ENCODE measurements around the gene TROAP. TPM values are rescaled to one million over a fixed set of nuclear protein-coding genes. Genes with fewer than 3 reads are reported as not detected.
"Not testable (repeated sequence)": the region's sequence is repeated elsewhere in the genome, so short reads cannot be mapped to it uniquely, and the experiment has no call there.

Gene TROAP
- total RNA-seq, 1 donor from 2014 or later = 2.0 TPM

DNA sequence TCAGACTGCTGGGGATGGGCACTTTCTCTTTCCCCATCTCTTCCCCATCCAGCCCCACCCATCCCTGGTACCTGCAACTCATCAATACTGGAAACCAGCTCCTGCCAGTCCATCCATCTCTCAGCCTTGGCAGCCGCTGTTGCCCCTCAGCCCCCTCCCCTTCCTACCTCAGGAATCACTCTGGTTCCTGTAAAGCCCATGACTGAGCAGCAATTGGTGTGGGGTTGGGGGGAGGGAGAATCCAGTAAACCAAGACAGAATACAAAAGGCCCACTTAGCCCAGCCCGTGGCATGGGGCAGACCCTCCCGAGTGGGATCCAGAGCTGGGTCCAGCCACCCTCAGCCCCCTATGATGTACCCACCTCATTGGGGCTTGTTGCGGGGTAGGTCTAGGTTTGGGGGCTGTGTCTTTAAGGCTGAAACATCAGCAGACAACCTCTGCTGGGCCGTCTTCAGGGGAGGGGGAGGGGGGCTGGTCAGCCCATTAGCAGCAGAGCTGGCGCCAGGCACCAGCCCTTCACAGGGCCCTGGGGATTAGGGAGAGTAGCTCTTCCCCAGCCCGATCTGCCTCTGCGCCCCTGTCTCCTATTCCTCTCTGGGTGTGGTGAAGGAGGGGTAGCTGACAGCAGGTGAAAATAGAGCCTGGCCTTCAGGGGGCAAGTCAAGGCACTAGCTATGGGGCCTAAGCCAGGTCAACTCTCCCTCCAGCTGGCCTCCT is 28.8 kb upstream of the TROAP start:
- DNase-seq (ENCODE audit: low spot score) = no peak

DNA sequence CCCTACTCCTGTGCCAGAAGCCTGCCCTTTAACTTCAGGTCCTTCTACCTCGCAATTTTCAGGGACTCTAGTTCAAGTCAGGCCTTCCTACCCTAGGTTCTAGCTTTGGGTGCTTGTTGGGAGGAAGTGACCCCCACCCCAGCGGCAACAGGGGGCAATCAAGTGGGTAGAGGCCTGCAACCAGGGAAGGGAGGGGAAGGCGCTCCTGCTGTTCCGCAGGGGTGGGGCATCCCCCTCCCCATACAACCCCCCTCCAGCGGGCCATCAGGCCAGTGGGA is 28.3 kb upstream of the TROAP start:
- DNase-seq (ENCODE audit: low spot score) = no peak

DNA sequence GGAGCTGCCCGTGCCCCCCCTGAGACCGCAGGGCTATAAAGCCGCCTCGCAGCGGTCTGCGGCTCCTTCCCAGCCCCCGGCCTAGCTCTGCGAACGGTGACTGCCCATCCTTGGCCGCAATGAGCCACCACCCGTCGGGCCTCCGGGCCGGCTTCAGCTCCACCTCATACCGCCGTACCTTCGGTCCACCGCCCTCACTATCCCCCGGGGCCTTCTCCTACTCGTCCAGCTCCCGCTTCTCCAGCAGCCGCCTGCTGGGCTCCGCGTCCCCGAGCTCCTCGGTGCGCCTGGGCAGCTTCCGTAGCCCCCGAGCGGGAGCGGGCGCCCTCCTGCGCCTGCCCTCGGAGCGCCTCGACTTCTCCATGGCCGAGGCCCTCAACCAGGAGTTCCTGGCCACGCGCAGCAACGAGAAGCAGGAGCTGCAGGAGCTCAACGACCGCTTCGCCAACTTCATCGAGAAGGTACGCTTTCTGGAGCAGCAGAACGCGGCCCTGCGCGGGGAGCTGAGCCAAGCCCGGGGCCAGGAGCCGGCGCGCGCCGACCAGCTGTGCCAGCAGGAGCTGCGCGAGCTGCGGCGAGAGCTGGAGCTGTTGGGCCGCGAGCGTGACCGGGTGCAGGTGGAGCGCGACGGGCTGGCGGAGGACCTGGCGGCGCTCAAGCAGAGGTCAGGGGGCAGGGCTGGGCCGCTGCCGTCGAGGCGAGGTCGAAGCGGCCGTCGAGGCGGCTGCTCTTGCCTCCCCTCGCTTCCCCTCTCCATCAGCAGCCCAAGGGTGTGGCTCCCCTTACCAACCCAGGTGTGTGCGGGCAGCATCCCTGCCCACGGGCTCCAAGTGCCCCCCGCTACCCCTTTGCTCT is 27.7 kb upstream of the TROAP start, which contains the start of gene PRPH:
TSS of gene PRPH (plus strand) at position 66 of the 855 bp plus-strand sequence. CDS start at position 120, 54 bp downstream.
- DNase-seq (ENCODE audit: low spot score) = no peak

DNA sequence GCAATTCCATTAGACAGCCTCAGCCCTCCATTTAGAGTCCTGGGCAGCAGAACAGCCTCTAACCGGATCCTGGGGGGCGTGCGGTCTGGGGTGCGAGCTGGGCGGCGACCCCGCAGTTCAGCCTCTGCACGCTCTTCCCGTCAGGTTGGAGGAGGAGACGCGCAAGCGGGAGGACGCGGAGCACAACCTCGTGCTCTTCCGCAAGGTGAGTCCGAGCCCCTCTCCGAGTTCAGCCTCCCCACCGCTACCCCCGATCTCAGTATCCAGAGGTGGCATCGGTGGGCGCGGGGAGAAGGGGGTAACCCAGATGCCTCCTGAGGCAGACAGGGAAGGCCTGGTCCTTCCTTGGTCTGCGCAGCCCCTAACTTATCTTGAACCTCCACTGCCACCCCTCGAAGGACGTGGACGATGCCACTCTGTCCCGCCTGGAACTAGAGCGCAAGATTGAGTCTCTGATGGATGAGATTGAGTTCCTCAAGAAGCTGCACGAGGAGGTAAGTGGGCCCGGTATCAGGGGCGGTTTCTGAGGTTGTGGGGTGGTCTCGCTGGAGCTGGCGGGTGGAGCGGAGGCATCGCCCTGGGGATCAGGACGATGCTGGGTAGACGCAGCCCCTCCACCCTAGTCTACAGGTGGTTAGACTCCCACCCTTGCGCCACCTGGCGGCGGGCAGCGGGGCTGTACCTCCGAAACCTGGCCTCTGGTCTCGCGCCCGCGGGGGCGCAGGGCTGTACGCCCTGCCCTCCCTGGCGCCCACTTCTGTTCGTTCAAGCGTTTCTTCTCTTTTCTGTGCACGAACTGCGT is 26.8 kb upstream of the TROAP start:
- no peak for DNase-seq (ENCODE audit: low spot score)

DNA sequence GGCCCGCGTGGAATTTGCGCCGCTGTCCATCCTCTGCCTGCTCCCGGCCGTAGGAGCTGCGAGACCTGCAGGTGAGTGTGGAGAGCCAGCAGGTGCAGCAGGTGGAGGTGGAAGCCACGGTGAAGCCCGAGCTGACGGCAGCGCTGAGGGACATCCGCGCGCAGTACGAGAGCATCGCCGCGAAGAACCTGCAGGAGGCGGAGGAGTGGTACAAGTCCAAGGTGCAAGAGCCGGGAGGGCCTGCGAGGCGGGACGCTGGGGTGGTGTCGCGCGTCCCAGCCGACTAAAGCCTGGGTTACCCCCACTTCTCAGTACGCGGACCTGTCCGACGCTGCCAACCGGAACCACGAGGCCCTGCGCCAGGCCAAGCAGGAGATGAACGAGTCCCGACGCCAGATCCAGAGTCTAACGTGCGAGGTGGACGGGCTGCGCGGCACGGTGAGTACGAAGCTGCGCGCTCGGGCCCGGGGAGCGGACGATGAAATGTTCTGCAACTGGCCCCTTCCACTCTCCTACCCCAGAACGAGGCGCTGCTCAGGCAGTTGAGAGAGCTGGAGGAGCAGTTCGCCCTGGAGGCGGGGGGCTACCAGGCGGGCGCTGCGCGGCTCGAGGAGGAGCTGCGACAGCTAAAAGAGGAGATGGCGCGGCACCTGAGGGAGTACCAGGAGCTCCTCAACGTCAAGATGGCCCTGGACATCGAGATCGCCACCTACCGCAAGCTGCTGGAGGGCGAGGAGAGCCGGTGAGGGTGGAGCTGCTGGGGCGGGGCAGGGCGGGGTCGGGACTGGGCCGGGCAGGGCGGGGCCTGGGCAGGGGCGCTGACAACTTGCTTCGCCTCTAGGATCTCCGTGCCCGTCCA is 26.0 kb upstream of the TROAP start:
- no peak for DNase-seq (ENCODE audit: low spot score)

DNA sequence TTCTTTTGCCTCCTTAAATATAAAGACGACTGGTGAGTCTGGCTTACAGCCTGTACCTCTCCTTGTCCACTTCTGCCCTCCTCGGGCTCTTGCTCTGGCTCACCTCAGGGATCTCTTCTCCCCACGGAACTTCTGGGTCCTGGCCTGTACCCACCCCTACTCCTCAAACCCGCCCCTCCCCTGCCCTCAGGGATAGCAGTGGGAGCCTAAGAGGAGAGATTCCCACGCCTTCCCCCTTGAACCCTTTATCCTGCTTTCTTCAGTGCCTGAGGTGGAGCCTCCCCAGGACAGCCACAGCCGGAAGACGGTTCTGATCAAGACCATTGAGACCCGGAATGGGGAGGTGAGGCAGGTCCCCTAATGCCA is 25.4 kb upstream of the TROAP start:
- no peak for DNase-seq (ENCODE audit: low spot score)

DNA sequence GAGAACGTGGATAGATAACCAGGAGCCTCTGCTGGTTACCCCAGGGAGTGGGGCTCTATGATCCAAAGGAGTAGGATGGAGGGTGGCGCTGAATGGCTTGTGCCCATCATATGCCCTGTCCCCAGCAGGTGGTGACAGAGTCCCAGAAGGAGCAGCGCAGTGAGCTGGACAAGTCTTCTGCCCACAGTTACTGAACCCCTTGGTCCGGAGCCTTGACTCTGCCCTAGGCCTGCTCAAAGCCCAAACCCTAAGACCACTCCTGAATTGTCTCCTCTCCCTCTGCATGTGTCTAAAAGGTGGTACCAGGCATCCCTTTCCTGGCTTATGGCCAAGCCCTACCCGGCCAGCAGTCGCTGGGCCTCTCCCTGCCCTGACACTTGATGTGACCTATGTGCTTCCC is 24.9 kb upstream of the TROAP start:
- no peak for DNase-seq (ENCODE audit: low spot score)

DNA sequence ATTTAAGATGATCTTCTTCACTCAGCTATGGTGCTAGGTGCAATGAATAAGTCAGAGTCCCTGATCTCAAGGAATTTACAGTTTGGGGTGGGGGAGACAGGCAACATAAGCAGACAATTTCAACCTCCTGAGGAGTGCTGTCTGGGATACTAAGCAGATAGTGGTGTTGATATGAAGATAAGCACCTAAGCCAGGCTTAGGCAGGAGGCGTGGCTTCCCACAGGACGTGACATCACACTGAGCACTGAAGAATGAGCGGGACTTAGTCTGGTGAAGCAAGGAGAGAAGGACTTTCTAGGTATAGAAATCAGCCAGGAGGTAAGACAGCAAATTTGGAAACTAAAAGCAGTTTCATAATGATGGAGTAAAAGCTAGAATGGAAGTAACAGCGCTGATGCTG is 21.3 kb upstream of the TROAP start:
- no peak for DNase-seq (ENCODE audit: low spot score)

DNA sequence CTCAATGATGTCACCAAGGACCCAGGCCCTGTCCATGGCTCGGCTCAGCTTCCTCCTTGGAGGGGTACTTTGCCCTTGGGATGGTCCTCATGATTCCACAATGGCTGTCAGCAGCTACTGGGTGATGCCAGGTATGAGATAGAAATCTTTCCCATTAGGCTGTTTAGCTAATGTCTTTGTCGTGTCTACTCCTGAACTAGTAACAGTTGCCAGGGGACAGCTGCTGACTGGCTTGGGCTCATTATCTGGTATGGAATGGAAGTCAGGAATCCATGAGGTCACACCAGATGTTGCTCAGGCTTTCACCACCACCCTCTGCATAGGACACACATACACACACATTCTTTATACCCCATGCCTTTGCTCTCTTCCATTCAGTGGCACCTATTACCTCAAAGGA is 18.9 kb upstream of the TROAP start:
- DNase-seq (ENCODE audit: low spot score) = no peak

DNA sequence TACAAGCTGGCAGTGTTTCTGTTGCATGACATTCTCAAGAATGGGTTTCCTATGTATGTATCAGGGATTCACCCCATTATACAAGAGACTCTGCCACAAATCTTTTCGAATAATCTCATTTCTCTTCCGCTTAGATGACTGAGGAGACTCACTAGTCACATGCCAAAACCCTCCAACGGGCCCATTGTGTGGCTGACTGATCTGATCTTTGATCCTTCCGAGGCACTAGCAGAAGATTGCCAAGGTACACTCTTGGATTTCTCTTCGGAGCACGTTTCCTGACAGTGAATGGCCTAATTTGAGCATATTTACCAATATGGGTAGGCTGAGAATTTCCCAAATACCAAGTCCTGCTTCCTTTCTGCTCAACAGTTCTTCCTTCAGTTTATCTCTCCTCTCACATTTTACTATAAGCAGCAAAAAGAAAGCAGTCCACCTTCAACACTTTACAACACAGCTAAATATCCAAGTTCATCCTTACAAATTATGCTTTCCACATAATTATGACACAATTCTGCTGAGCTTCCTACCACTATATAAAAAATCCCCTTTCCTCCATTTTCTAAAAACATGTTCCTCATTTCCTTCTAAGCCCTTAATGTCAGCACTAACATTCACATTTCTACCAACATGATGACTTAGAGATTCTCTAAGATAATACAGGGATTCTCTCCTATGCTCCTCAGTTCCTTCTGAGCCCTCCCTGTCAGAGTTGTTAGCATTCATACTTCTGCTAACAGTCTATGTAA is 17.1 kb upstream of the TROAP start:
- no peak for DNase-seq (ENCODE audit: low spot score)

DNA sequence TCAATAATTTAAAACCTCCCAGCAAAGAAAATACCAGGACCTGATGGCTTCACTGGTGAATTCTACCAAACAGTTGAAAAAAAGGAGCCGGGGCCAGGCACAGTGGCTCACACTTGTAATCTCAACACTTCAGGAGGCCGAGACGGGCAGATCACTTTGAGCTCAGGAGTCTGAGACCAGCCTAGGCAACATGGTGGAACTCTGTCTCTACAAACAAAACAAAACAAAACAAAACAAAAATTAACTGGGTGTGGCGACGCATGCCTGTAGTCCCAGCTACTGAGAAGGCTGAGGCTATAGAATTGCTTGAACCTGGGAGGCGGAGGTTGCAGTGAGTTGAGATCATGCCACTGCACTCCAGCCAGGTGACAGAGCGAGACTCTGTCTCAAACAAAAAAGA is 13.7 kb upstream of the TROAP start:
- DNase-seq (ENCODE audit: low spot score) = no peak

DNA sequence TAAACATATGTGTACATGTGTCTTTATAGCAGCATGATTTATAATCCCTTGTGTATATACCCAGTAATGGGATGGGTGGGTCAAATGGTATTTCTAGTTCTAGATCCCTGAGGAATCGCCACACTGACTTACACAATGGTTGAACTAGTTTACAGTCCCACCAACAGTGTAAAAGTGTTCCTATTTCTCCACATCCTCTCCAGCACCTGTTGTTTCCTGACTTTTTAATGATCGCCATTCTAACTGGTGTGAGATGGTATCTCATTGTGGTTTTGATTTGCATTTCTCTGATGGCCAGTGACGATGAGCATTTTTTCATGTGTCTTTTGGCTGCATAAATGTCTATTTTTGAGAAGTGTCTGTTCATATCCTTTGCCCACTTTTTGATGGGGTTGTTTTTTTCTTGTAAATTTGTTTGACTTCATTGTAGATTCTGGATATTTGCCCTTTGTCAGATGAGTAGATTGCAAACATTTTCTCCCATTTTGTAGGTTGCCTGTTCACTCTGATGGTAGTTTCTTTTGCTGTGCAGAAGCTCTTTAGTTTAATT is 12.5 kb upstream of the TROAP start:
- not testable (repeated sequence) for DNase-seq (ENCODE audit: low spot score)

DNA sequence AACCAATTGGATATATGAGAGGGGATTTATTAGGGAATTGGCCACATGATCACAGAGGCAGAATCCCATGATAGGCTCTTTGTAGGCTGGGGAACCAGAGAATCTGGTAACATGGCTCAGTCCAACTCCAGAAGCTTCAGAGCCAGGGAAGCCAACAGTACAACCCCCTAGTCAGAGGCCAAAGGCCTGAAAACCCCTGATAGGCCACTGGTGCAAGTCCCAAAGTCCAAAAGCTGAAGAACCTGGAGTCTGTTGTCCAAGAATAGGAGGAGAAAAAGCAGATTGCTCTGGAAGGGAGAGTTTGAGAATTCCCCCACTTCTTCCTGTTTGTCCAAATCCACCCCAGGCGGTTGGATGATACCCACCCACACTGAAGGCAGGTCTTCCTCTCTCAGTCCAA is 8.2 kb upstream of the TROAP start:
- no peak for DNase-seq (ENCODE audit: low spot score)

DNA sequence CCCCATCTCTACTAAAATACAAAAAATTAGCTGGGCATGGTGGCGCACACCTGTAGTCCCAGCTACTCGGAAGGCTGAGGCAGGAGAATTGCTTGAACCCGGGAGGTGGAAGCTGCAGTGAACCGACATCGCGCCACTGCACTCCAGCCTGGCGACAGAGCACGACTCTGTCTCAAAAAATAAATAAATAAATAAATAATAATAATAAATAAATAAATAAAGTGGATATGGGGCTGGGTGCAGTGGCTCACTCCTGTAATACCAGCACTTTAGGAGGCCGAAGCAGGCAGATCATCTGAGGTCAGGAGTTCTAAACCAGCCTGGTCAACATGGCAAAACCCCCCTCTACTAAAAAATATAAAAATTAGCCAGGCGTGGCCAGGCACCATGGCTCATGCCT is 5.9 kb upstream of the TROAP start:
- not testable (repeated sequence) for DNase-seq (ENCODE audit: low spot score)

DNA sequence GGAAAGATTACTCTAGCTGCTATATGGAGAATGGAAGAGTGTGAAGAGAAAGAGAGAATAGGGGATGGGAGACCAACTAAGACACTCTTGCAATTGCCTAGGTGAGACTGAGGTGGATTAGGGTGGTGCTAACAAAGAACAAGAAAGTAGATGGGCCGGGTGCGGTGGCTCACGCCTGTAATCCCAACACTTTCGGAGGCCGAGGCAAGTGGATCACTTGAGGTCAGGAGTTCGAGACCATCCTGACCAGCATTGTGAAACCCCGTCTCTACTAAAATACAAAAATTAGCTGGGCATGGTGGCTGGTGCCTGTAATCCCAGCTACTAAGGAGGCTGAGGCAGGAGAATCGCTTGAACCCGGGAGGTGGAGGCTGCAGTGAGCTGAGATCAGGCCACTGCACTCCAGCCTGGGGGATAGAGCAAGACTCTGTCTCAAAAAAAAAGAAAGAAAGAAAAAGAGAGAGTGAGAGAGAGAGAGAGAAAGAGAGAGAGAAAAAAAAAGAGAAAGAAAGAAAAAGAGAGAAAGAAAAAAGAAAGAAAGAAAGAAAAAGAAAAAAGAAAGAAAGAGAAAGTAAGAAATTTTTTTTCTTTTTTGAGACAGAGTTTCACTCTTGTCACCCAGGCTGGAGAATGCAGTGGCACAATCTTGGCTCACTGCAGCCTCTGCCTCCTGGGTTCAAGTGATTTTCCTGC is 2.5 kb upstream of the TROAP start:
- DNase-seq (ENCODE audit: low spot score) = not testable (repeated sequence)

DNA sequence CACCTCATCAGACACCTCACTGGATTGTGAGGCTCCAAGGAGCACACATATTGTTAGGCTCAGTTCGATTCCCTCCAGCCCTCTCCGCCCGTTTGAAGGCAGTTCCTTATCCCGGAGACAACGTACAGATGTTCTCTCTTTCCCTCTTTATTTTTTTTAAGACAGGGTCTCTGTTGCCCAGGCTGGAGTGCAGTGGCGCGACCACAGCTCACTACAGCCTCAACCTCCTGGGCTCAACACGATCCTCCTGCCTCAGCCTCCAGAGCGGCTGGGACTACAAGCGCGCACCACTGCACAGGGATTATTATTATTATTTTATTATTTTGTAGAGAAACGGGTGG is 718 bp upstream of the TROAP start:
- no peak for DNase-seq (ENCODE audit: low spot score)

DNA sequence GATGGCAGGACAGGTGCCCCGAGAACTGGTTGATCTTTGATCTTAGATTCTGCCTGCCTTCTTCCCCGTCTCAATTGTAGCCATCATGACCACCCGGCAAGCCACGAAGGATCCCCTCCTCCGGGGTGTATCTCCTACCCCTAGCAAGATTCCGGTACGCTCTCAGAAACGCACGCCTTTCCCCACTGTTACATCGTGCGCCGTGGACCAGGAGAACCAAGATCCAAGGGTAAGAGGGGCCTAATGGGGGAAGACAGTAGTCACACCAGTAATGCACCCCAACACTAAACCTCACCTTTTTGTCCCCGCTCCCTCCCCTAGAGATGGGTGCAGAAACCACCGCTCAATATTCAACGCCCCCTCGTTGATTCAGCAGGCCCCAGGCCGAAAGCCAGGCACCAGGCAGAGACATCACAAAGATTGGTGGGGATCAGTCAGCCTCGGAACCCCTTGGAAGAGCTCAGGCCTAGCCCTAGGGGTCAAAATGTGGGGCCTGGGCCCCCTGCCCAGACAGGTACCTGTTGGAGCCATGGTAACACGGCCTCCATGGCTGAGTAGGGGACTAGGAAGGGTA is 556 bp downstream of the TROAP start:
- no peak for DNase-seq (ENCODE audit: low spot score)

DNA sequence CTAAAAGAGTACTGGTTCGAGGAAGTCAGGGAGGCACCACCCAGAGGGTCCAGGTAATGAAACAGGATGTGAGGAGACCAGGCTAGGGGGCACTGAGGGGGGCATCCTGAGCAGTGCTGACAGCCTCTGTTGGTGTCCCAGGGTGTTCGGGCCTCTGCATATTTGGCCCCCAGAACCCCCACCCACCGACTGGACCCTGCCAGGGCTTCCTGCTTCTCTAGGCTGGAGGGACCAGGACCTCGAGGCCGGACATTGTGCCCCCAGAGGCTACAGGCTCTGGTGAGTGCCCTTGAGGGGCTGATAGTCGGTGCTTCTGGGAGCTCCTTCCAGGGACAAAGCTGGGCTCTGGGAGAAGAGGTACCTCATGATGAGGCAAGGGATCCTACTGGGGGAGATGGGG is 2.6 kb downstream of the TROAP start:
- DNase-seq (ENCODE audit: low spot score) = no peak

DNA sequence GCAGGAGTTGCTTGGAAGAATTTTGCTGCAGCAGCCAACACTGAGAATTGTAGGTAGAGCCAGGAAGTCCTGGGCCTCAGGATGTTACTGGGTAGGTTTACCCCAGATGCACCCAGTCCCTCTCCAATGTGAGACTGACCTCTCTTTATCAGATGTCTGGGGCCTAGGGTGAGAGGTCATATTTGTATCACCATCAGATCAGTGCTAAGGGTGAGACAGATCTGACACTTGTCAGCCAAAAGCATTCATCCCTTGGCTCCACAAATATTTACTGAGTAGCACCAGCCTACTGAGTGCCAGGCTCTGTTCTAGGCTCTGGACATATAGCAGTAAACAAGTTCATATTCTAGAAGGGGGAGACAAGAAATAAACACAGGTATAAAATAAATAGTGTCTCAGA is 4.3 kb downstream of the TROAP start:
- no peak for DNase-seq (ENCODE audit: low spot score)

DNA sequence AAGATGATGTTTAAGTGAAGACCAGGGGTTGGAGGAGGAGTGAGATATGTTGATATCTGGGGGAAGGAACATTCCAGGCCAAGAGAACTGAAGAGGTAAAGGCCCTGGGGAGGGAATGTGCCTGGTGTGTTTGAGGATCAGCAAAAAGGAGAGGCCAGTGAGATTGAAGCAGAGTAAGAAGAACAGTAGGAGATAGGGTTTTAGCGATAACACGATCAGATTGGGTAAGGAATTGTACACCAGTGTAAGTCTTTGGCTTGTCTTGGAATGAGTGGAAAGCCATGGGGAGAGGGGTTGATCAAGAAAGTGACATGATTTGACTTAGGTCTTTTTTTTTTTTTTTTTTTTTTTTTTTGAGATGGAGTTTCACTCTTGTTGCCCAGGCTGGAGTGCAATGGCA is 4.8 kb downstream of the TROAP start:
- no peak for DNase-seq (ENCODE audit: low spot score)
